Measurements from ENCODE around the gene MTCL1.
A peak's percentile ranks its signal among the peaks of the same experiment; 100 is the strongest.

MTCL1 gene

DNA sequence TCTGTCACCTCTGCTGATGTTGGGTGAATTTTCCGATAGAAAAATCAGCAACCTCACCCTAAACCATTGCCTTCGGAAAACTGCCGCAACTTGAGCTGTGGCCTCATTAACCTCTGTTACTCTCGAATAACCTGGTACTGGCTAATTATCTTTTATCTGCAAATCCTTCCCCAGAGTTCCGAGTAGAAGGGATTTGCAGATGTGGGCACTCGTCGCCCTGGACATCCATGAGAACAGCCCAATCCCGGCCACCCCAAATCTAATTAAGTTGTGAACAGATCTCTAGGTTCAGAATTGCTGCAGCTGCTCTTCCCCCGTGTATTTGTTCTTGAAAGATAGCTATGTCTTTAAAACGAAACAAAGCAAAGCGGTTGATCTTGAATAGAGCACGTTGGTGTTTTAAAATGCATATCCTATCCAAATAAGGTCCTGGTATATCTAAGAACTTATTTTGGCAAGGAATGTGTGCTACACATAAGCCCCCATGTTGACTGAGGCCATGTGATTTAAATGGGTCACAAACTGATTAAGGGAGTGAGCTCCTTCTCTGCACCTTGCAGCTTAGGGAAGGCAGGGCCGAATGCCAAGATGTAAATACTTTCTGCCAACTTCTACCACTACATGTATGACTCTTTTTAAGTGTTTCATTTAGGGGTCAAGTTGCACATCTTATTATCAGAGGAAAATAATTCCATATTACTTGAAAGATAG, 88.2 kb downstream of the MTCL1 start:
- DNase-seq (ENCODE audit: low read depth, low spot score) = peak; percentile 32

DNA sequence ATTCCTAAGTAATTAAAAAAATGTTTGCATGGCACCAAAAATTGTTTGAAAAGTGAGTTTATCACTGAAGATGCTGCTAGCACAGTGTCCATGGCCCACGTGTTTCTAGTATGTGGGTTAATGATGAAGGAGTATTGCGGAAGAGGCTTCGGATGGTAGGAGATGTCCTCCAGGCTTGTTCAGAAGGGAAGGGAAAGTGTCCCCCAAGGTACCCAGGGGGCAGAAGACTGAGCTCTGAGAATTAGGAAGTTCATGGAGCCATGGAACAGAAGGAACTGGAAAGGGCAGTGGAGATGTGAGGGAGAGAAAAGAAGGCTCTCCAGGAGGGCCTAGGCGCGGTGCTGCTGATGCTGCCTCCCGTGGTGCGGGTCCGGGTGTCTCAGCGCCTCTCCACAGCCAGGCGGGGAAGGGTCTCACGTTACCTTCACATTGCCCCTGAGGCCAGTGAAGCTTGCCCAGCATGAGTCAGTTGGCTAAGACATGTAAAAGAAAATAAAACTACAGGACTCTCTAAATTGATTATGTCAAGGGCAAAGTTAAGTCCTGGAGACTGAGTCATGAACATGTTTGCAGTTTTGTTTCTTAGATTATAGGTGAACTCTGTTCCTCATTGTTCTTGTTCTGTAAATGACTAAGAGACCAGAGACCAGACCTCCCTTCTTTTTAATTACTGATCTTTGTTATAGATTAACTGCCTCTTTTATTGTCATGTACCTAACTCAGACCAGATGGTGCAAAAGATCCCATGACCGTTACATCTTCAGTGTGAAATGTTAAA, 89.0 kb downstream of the MTCL1 start:
- DNase-seq (ENCODE audit: low read depth, low spot score) = peak; percentile 74

- DNase-seq (ENCODE audit: low read depth, low spot score) = no peak
These were observed 89.6 kb downstream of the MTCL1 start for GRCh38 chr18:8794934-8795280.

GRCh38 chr18:8795586-8796325, 90.4 kb downstream of the MTCL1 start:
- DNase-seq (ENCODE audit: low read depth, low spot score) = no peak

DNA sequence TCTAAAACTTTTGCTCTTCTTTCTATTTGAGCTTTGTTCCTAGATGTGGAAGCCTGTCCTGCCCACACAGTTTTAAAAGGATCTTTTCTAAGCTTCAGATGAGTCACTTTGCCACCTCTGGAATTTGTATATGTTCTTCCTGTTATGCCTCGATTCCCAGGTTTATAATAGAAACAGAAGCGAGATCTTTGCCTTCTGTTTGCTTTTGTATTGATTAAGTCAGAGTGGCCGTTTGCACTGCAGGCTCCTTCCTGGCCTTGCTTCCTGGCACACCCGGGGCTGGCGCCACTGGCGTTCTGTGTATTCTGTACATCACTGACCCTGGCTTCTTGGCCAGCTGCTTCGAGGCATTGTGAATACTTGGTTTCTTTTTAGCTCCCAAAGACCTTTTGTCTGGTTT, 91.8 kb downstream of the MTCL1 start:
- peak; percentile 50 for DNase-seq (ENCODE audit: low read depth, low spot score)

GRCh38 chr18:8799001-8799400, 93.6 kb downstream of the MTCL1 start:
- peak; percentile 43 for DNase-seq (ENCODE audit: low read depth, low spot score)

- peak; percentile 87 for DNase-seq (ENCODE audit: low read depth, low spot score)
These were observed 94.5 kb downstream of the MTCL1 start for GRCh38 chr18:8799596-8800441.

- DNase-seq (ENCODE audit: low read depth, low spot score) = peak; percentile 97
These were observed 95.1 kb downstream of the MTCL1 start for GRCh38 chr18:8800445-8800844.

DNA sequence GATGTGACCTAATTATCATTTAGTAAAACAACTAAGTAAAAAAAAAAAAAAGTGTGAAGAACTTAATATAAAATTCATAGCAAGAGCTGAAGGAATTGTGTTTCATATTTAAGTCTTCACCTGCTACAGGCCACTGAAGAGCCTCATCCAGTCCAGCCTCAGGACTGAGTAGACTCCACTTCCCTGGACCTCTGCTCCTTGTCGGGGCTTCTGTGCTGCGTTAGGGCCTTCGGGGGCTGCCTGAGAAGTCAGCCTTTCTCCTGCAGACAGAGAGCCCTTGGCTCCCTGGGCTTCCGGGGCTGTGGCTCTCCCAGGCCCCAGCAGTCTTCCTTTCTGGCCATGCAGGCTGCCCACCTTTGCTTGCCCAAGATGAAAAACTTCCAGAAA, 95.5 kb downstream of the MTCL1 start:
- no peak for DNase-seq (ENCODE audit: low read depth, low spot score)

DNA sequence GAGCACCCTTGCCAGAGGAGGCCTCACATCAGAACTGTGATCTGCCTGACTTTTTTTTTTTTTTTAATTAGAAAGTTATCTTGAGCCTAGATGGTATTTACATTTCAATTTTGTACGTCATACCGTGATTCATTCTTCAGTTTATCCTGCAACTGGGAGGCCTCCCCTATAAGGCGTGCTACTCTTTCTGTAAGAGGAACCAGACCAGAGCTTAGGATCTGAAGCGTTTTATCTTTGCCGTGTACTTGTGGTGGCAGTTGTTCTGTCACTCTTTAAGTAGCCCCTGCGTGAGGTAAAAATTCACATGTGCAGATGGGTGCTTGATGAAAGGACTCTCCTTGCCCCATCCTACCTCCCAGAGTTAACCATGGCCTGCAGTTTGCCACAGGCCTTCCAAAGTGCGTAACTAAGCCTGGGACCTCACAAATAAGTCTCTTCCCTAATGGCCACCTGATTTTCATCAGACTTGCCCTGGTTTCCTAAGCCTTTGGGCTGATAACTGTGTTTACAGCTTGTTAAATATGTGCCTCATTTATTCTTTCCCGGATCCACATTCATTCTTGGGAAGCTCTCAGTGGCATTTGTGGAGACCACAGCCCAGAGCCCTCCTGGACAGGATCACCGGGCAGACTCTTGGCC, 96.0 kb downstream of the MTCL1 start:
- DNase-seq (ENCODE audit: low read depth, low spot score) = peak; percentile 83

- DNase-seq (ENCODE audit: low read depth, low spot score) = peak; percentile 87
These were observed 96.8 kb downstream of the MTCL1 start for GRCh38 chr18:8802017-8802672.

- DNase-seq (ENCODE audit: low read depth, low spot score) = no peak
These were observed 97.9 kb downstream of the MTCL1 start for GRCh38 chr18:8803063-8803795.

- DNase-seq (ENCODE audit: low read depth, low spot score) = no peak
These were observed 98.6 kb downstream of the MTCL1 start for GRCh38 chr18:8803957-8804356.

- DNase-seq (ENCODE audit: low read depth, low spot score) = no peak
These were observed 100.2 kb downstream of the MTCL1 start for GRCh38 chr18:8805552-8805951.

DNA sequence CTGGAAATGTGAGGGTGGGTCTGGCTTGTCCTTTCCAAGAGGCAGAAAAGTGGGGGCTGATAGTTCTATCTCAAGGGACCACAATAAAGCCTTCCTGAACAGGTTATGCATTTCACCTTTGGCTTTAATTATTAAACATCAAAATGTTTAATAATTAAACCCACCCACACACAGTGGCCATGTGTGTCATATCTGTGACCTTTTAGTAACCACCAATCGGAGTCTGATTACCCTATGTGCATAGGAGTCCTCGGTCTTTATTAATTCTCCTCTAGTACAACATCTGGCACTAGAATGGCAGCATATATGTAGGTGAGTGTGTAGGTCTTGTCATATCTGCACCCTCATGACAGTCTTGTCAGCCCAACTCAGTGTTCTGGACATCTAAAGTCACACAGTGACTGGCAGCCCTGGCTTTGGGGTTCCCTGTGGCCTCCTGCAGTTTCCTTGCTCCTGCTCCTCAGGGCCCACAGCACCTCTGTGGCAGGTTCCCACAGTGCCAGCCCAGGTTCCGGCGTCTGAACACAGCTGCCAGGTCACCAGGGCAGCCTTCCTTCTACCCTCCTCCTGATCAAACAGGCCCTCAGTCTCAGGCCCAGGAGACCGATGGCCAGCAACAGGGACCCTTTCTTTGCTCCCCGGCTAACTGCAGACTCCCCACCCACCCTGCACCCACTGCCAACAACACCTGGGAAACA, 100.9 kb downstream of the MTCL1 start:
- no peak for DNase-seq (ENCODE audit: low read depth, low spot score)

GRCh38 chr18:8806798-8807487, 101.6 kb downstream of the MTCL1 start:
- DNase-seq (ENCODE audit: low read depth, low spot score) = no peak

- no peak for DNase-seq (ENCODE audit: low read depth, low spot score)
These were observed 102.1 kb downstream of the MTCL1 start for GRCh38 chr18:8807488-8807805.

GRCh38 chr18:8808001-8808400, 102.6 kb downstream of the MTCL1 start:
- no peak for DNase-seq (ENCODE audit: low read depth, low spot score)

DNA sequence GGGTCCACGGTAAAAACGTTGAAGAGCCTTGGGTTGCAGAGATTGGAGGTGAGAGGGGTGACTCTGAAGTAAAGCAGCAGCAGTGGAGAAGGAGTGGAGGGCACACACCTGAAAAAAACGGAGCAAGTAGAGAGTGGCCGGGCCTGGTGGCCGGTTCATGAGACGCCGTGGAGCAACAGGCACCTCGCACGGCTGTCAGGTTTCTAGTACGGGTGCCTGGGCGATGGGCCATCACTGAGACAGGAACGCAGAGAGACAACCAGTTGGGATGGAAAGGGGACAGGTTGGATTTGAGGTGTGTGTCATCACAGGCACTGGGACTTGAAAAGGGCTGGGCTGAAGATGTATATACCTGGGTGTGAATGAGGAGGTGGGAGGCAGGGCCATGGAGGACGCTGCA, 104.2 kb downstream of the MTCL1 start:
- DNase-seq (ENCODE audit: low read depth, low spot score) = no peak
